ENCODE measurements around the gene DAB1.
"Not testable (repeated sequence)": the region's sequence is repeated elsewhere in the genome, so short reads cannot be mapped to it uniquely, and the experiment has no call there.

Gene DAB1

GRCh38 chr1:57357462-57357861 is 66.4 kb downstream of the DAB1 start:
- DNase-seq: no peak

GRCh38 chr1:57353654-57354053 is 70.2 kb downstream of the DAB1 start:
- no peak for DNase-seq

- no peak for DNase-seq
These were observed 73.2 kb downstream of the DAB1 start for GRCh38 chr1:57350610-57351009.

- no peak for DNase-seq
These were observed 74.9 kb downstream of the DAB1 start for GRCh38 chr1:57348921-57349320.

GRCh38 chr1:57345916-57346315 is 77.9 kb downstream of the DAB1 start:
- DNase-seq: no peak

GRCh38 chr1:57344265-57344664 is 79.6 kb downstream of the DAB1 start:
- no peak for DNase-seq

- DNase-seq: not testable (repeated sequence)
These were observed 80.5 kb downstream of the DAB1 start for GRCh38 chr1:57343298-57343915.

- DNase-seq: no peak
These were observed 82.1 kb downstream of the DAB1 start for GRCh38 chr1:57341721-57342120.

- no peak for DNase-seq
These were observed 83.4 kb downstream of the DAB1 start for GRCh38 chr1:57340334-57341070.

GRCh38 chr1:57337623-57338022 is 86.2 kb downstream of the DAB1 start:
- DNase-seq: no peak

GRCh38 chr1:57336793-57337192 is 87.1 kb downstream of the DAB1 start:
- DNase-seq: no peak

GRCh38 chr1:57331620-57332019 is 92.2 kb downstream of the DAB1 start:
- no peak for DNase-seq

GRCh38 chr1:57329937-57330336 is 93.9 kb downstream of the DAB1 start:
- no peak for DNase-seq

- no peak for DNase-seq
These were observed 94.8 kb downstream of the DAB1 start for GRCh38 chr1:57329001-57329527.

GRCh38 chr1:57327946-57328345 is 95.9 kb downstream of the DAB1 start:
- no peak for DNase-seq

- DNase-seq: no peak
These were observed 96.5 kb downstream of the DAB1 start for GRCh38 chr1:57327336-57327735.

GRCh38 chr1:57325536-57325935 is 98.3 kb downstream of the DAB1 start:
- no peak for DNase-seq

- no peak for DNase-seq
These were observed 98.7 kb downstream of the DAB1 start for GRCh38 chr1:57325117-57325516.

GRCh38 chr1:57324388-57324787 is 99.5 kb downstream of the DAB1 start:
- no peak for DNase-seq

GRCh38 chr1:57321776-57322175 is 102.1 kb downstream of the DAB1 start:
- no peak for DNase-seq

- no peak for DNase-seq
These were observed 104.1 kb downstream of the DAB1 start for GRCh38 chr1:57319791-57320190.

- DNase-seq: no peak
These were observed 104.7 kb downstream of the DAB1 start for GRCh38 chr1:57319165-57319564.

- no peak for DNase-seq
These were observed 107.0 kb downstream of the DAB1 start for GRCh38 chr1:57316861-57317260.

GRCh38 chr1:57316291-57316690 is 107.6 kb downstream of the DAB1 start:
- DNase-seq: no peak

GRCh38 chr1:57312869-57313268 is 111.0 kb downstream of the DAB1 start:
- DNase-seq: no peak

All from activated CD4-positive, CD25-positive, alpha-beta regulatory T cell (primary cell).